ENCODE data around the gene INPP5B. TPM values are rescaled to one million over a fixed set of nuclear protein-coding genes. Genes with fewer than 3 reads are reported as not detected.

INPP5B gene
- total and polyA plus RNA-seq, 11 donors = 6.5 to 16.2 (median 12.1) TPM

- peak overlapping the region; percentile 22 to 97 (median 93) for H3K27ac ChIP-seq
- ATAC-seq = peak; percentile 19 to 37 (median 22)
- intact Hi-C loops (cut with DNase I) = loop anchor here in 6 of 10 donors (1.0 to 10.0 kb wide), 8 partner anchors 50 to 167 kb away; partner anchors contain the start of genes YRDC (in 5 of the 6), CDCA8 (in 4 of the 6) and C1orf122 (in 3 of the 6)
- DNase-seq = no peak
- H3K27me3 ChIP-seq = no peaks in the 10 kb centered on the region
- WGBS, 4 donors = 0 to 1% (median 1%) methylated on average over 20 to 21 of the region's 21 CpGs
- peak overlapping the region; percentile 60 to 98 (median 86) for H3K4me3 ChIP-seq
- no peaks in the 10 kb centered on the region for H3K9me3 ChIP-seq
- peaks cover 0 to 67% (median 59%) of the 10 kb centered on the region in 9 donors for H3K36me3 ChIP-seq
- peaks cover 0 to 53% (median 35%) of the 10 kb centered on the region in 12 donors for H3K4me1 ChIP-seq
- TF ChIP-seq POLR2A (IDR thresholded peaks at IDR 0.05) = no peak
- TF ChIP-seq CTCF (IDR thresholded peaks at IDR 0.05) = no peak
Observed at GRCh38 chr1:37858931-37859506, 87.8 kb downstream of the INPP5B start.

GRCh38 chr1:37854406-37854805 lies 92.4 kb downstream of the INPP5B start:
- 97 to 100% (median 97%) methylated on average over 6 of the region's 6 CpGs for WGBS, 4 donors
- DNase-seq (no peak), ATAC-seq (no peak)
- TF ChIP-seq POLR2A (IDR thresholded peaks at IDR 0.05) (no peak), CTCF (IDR thresholded peaks at IDR 0.05) (no peak)
- peaks cover 0 to 53% (median 33%) of the 10 kb centered on the region in 9 donors for H3K36me3 ChIP-seq
- H3K9me3 ChIP-seq = no peaks in the 10 kb centered on the region
- H3K4me1 ChIP-seq = peaks cover 0 to 93% (median 40%) of the 10 kb centered on the region in 12 donors
- H3K27me3 ChIP-seq = no peaks in the 10 kb centered on the region
- intact Hi-C loops (cut with DNase I) = loop anchor here in 2 of 10 donors (10.0 kb wide), 2 partner anchors 50 to 160 kb away; partner anchors contain the start of genes C1orf122 (in 1 of the 2), CDCA8 (in 1 of the 2) and YRDC (in 1 of the 2)
- no peak overlapping the region for H3K4me3 ChIP-seq
- no peak overlapping the region for H3K27ac ChIP-seq

GRCh38 chr1:37853157-37853556 lies 93.7 kb downstream of the INPP5B start:
- ATAC-seq (no peak), DNase-seq (no peak)
- no peaks in the 10 kb centered on the region for H3K9me3 ChIP-seq
- no peaks in the 10 kb centered on the region for H3K27me3 ChIP-seq
- intact Hi-C loops (cut with DNase I) = loop anchor here in 2 of 10 donors (10.0 kb wide), 2 partner anchors 48 to 158 kb away; partner anchors contain the start of genes C1orf122 (in 1 of the 2), CDCA8 (in 1 of the 2) and YRDC (in 1 of the 2)
- H3K4me1 ChIP-seq = peaks cover 0 to 96% (median 32%) of the 10 kb centered on the region in 12 donors
- TF ChIP-seq CTCF (IDR thresholded peaks at IDR 0.05) = no peak
- no peak for TF ChIP-seq POLR2A (IDR thresholded peaks at IDR 0.05)
- H3K4me3 ChIP-seq = no peak overlapping the region
- peaks cover 0 to 65% (median 33%) of the 10 kb centered on the region in 9 donors for H3K36me3 ChIP-seq
- H3K27ac ChIP-seq = peak overlapping the region in 1 of 12 donors; percentile 77

- TF ChIP-seq POLR2A (IDR thresholded peaks at IDR 0.05) (no peak), CTCF (IDR thresholded peaks at IDR 0.05) (no peak)
- DNase-seq (no peak), ATAC-seq (peak in 3 of 4 donors; percentile 16 to 33 (median 28))
- Histone ChIP-seq H3K27me3 (no peaks in the 10 kb centered on the region), H3K27ac (peak overlapping the region in 1 of 12 donors; percentile 77), H3K4me1 (peaks cover 0 to 91% (median 26%) of the 10 kb centered on the region in 12 donors), H3K36me3 (peaks cover 0 to 65% (median 25%) of the 10 kb centered on the region in 9 donors), H3K9me3 (no peaks in the 10 kb centered on the region), H3K4me3 (no peak overlapping the region)
- 73 to 85% (median 78%) methylated on average over 2 of the region's 2 CpGs for WGBS, 4 donors
- intact Hi-C loops (cut with DNase I) = loop anchor here in 2 of 10 donors (10.0 kb wide), 2 partner anchors 47 to 157 kb away; partner anchors contain the start of genes C1orf122 (in 1 of the 2), CDCA8 (in 1 of the 2) and YRDC (in 1 of the 2)
Observed at GRCh38 chr1:37851782-37852210, 95.1 kb downstream of the INPP5B start.

Measured in heart left ventricle (tissue), 16 donors.